Right kidney (tissue), 9 donors: ENCODE measurements around the gene GRIN2B.

Experiments
- DNase-seq: peaks from one replicate; pipeline ENCODE4 v3.0.0-alpha.2; 2016
- long read RNA-seq, 8 donors: transcript quantifications; one replicate each; lab custom pipeline, GENCODE V29; 2026

The GRIN2B gene
- long read RNA-seq, donor 1, result 0 reads
- long read RNA-seq, donor 2, result 0 reads
- long read RNA-seq, donor 3, result 0 reads
- long read RNA-seq, donor 4, result 0 reads
- long read RNA-seq, donor 5, result 0 reads
- long read RNA-seq, donor 6, result 0 reads
- long read RNA-seq, donor 7, result 0 reads
- long read RNA-seq, donor 8, result 0 reads

DNA sequence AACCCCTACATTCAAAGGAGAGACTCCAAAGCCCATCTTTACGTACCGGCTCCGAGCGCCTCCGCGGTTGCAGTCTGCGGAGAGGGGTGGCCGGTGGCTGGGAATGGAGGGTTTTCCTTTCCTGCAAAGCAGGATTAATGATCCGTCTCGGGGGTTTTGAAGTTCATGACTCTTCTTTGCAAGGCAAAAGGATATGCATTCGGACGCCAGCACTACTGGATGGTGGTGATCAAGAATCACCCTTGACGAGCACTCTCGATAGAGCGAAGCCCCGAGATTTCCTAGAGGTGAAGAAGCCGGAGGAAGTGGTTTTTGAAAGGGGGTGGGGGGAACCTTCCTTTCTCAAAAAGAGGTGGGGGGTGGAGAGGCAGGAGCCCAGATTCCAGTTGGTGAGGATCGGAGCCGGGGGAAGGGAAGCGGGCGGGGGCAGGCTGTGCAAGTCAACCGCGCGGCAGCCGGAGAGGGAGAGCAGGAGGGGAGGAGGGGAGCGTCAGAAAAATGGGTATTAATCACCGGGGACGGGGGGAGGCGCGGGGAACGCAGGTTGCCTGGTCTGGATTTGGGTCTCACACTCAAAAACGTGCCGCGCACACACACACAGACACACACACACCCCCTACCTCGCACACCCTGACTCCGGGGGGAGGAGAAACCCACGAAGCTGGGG, at the start of gene GRIN2B:
Gene GRIN2B (minus strand): TSS at position 307 of the 667 bp plus-strand sequence. CDS start 115,394 bp downstream, outside the sequence.
- DNase-seq, result peak; percentile 74

DNA sequence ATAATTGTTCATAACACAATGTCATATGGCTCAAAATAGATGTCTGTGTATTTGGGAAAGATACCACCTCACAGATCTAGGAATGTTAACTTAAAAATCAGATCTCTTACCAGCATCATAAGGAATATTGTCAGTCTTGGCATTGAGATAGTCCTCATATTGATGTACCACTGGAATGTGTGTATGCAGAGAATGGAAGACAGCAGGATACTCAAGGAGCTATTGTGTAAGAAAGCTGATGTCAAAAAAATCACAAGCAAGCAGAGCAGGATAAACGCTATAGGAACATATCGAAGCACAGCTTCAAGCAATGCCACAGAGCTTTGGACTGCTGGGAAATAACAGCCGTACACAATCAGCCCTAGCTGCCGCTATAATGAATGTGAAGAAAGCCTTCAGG, 45.1 kb upstream of the GRIN2B start:
- no peak for DNase-seq

DNA sequence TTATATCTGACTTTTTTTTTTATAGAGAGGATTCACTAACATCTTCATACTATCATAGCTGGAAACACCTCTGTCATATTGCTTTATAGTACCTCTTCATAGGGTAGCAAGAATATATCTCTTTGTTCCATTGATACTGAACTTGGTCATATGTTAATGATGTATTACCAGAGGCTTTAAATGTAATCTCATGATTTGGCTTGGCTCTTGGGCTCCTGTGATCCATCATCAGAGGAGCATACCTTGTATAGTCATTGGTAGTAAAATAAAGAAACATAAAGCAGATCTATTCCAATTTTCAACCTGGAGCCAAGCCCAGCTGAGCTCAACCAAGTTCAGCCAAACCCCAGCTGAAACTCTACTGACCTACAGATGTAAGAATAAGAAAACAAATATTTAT, 43.2 kb upstream of the GRIN2B start:
- no peak for DNase-seq

DNA sequence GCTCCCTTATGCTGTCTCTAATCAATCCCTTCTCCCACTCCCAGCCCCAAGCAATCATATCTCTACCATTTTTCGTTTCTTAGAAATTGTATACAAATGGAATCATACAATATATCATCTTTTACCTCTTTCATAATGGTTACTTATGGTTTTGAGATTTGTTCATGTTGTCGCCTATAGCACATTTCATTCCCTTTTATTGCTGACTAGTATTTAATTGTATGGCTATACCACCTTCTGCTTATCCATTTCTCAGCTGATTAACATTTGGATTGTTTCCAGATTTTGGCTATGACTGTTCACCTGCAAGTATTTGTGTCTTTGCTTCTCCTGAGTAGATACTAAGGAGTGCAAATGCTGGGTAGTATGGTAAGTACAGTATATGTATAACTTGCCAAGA, 36.7 kb upstream of the GRIN2B start:
- DNase-seq, result no peak

DNA sequence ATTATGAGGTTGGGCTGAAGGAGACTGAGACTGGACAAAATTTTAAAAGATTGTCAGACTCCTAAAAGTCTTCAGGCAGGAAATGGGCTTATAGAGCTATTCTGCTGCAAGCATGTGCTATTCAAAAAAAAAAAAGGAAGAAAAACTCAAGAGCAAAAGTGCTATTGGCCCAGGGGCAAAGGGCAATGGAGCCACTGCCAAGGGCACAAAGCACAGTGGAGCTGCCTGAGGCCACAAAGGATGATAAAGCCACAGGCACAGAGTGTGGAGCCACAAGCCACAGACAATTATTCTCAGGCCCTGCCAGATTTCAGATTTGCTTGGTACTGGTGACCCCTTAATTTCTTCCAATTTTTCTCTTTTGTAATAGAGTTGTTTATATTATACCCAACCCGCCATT, 29.6 kb upstream of the GRIN2B start:
- no peak for DNase-seq

DNA sequence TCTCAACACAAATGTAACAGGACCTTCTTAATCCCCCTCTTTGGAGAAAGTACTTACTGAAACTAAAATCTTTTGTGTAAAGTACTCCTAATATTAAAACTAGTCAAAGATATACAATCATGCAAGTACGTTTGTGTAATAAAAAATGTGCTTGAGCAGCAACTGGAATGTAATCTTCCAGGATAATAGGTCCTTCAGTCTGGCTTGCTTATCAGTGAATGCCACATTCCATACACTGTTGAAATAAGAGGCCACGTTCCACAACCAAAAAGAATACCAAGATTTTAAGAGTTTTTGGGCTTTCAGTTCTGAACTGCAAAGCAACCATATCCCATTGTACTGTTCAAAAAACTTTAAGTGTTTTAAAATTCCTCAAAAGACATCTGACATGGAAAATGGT, 26.2 kb upstream of the GRIN2B start:
- DNase-seq, result no peak

DNA sequence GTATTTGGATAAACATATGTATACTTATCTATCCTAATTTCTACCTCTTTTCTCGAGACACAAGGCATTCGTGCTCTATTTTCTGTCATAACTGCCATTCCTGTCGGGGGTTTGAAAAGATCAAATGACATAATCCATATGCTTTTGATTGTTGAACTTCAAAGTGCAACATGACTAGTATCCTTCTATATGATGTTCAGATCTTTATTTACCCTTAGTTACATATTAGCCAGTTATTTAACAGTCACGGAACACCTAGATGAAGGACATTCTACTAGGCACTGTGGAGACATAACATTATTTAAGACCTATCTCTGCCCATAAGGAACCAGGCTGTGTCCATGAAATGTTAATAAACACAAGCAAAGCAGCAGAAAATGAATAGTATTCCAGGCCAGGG, 11.2 kb upstream of the GRIN2B start:
- no peak for DNase-seq

DNA sequence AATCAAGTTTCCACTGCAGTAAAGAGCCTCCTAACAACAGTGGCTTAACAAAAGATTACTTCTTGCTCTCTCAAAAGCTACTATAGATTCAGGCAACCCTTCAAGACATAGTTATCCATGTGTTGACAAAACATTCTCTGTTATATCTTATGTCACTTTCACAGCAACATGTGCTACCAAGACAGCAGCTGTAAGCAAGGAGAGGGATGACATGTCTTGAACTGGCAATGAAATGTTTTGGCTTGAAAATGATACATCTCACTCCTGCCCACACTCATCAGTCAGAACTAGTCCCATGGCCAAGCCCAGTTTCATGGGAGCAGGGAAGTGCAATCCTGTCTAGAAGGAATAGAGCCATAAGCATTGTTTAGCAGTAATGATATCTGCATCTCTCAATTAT, 10.7 kb upstream of the GRIN2B start:
- no peak for DNase-seq

DNA sequence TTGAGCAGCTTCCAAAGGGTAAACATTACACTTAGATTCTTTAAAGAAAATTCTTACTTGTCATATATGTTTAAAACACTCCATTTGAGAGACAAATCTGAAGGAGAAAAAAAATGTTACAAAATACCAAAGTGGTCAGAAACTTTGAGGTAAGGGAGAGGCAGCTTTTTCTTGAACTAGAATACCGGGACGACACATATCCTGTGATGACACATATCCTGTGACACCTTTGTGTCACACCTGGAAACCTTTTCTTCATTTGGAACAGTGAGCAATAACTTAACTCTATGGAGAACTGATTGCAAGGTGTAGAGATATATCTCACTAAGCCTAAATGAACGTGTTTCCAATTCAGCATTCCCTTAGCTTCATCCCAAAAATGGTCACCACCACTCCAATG, 4.6 kb upstream of the GRIN2B start:
- DNase-seq, result no peak

DNA sequence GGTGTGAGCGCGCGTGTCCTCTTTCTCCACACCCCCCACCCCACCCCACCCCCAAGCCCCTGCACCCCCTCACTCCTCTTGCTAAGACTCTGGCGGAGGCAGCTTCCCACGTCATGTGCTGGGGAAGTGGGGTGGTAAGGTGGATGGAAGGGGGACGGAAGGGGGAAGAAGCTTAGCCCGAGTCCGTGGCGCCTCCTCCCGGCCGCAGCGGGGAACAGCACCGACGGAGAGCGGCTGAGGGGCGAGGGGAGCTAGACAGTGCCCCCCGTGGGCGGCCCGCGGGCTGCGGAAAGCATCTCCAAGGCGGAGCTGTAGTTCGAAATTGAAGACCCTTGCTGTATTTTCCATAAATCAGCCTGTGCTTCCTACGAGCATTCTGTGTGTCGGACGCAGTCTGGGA, 588 bp upstream of the GRIN2B start:
- DNase-seq, result peak; percentile 34

DNA sequence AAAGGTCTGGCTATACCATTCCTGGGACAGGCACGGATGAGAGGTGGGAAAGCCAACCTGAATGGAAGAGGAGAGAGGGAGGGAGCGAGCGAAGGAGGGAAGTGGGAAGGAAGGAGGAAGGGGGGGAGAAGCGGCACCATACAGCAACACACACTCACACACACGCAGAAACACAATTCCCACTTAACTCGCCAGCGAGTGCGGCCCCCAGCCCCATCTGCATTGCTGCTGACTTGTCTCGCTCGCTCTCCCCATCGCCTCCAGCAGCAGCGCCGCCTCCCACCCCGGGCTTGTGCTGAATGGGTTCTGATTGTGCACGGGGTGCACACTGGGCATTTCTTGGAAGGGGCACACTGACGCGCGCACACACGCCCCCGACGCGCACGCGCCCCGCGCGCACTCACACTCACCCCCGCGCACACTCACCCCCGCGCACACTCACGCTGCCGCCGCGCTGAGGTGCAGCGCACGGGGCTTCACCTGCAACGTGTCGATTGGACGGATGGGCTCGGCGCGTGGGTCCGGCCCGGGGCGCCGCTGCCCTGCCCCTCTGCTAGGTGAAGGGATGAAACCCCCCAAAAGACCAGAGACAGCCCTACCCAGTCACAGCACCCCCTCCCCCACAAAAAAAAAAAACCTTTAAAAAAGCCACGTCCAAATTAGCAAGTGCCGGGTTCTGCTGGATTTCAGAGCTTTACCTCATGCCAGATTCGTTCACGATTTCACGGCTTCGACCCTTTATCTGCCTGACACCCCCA, 685 bp downstream of the GRIN2B start:
- peak; percentile 77 for DNase-seq

DNA sequence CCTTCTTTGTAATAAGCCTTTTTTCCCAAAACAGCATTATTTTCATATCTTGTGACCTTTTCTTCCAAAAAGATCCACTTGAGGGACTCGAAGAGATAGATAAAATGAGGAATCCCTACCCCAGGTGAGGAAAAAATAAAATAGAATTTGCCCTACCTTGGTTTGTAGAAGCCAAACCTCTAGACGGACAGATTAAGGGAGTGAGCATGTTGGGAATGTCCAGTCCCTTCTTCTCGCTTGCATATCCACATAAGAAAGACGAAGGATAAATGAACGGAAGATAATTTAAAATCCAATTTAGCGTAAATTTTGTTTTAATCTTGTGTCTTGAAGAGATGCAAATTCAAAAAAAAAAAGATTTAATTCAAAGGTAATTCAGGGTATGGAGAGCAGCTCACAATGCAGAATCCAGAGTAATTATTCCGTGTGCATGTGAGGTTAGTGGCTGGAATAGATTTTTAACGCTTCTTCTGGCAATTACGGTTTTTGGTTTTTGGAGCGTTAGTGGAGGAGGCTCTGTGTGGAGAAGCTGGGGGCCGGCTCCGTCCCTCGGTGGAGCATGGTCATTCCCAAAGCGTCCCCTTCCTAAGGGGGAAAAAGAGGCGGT, 1.5 kb downstream of the GRIN2B start:
- no peak for DNase-seq

DNA sequence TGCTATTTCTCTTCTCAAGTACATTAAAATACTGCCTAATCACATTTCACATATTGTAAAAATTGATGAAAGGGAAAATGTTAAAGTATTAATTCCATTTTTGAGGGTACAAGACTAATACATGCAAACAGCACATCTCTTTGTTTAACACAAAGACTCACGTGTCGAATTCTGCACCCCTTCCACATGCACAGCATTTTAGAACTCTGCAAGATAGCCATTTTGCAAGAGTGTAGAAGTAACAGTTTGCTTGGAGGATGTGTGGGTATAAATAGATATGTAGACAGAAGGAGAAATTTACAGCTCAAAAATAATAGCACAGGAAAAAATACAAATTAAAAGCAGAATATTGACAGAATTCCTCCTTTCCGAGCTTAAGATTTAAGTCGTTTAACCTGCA, 2.5 kb downstream of the GRIN2B start:
- DNase-seq, result no peak

DNA sequence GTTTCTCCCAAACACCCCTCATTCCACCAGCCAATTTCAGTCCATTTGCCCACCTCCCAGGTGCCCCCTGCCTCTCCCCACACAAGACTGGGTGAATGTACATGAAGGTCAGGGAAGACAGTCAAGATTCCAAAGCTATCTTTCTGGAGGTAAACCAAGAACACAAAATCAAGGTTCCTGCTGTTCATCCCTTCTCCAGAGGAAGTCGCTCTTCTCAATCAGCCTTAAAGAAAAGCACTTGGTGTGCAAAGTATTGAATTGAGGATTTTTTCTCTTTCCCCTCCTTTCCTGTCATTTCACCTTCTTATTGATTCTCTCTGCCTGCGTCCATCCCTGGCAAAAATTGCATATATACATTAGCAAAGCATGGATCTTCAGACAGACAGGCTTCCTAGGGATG, 4.5 kb downstream of the GRIN2B start:
- DNase-seq, result no peak

DNA sequence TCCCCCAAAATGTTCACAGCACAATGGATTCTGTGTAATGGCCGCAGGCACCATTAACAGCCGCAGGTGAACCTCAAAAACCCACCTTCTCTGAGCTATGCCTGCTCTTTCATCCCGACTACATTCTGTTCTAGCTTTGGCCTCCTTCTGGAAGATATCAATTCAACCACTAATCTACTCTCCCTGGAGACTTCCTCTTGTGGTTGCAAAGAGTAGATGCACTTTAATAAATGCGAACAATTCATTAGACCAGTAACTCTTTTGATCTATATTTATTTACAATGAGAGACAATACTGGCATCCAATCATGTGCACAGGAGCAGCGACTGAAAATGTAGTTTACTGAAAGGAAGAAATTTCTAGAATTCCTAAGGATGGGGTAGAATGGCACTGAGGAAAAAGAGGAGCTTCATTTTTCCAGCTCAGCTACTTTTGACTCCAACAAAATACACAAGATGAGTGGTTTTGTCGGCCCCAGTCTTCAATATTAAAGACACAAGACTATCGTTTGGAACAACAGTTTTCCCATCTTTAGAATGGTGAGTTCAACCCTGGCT, 5.3 kb downstream of the GRIN2B start:
- no peak for DNase-seq

DNA sequence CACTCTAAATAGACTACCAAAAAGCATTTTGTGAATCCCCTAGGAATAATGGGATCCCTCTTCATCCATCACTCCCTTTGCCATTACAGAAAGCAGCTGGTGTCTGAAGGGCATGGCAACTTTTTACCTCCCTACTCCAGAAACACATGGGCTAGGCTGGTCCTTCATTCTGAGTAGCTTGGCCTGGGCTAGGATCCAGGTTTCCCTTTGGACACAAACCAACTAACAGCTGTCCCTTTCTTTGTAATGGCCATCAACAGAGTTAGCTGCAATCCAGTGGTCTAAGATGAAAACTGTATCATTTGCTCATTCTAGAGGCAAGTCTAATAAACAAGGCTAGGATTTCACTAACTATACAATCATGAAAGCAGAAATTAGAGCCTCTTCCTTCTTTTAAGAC, 7.4 kb downstream of the GRIN2B start:
- no peak for DNase-seq

DNA sequence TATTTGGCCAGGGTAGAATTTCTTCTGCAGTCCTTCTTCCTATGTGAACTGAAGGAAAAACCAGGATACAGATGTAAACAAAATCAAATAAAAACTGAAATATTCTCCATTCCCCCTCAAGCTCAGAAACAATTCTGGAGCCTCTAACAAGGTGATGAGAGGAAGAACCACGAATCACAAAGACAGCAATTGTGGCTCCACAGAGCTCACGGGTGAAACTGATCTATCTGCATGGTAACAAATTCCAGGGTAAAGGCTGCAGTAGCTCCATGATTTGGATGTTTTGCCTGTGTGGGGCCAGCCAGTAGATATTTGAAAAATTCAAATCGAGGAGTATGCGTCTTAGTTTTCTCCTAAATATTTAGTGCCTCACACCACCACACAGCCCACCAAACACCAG, 10.6 kb downstream of the GRIN2B start:
- no peak for DNase-seq

DNA sequence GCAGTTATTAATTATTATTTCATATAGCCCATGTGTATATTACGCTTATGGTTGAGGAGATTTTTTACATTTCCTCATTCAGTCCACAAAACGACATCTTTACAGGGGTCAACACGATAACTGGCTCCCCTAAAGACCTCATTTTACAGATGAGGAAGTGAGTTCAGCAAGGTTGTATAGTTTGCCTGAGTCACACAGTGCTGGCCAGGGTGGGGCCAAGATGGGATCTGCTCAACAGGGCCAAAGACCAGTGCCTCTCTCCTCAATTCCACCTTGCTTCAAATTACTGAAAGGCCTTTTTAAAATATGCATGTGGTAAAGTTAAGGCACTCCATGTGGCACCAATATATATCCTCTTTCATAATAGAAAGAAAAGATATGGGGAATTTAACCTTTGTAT, 13.1 kb downstream of the GRIN2B start:
- no peak for DNase-seq

DNA sequence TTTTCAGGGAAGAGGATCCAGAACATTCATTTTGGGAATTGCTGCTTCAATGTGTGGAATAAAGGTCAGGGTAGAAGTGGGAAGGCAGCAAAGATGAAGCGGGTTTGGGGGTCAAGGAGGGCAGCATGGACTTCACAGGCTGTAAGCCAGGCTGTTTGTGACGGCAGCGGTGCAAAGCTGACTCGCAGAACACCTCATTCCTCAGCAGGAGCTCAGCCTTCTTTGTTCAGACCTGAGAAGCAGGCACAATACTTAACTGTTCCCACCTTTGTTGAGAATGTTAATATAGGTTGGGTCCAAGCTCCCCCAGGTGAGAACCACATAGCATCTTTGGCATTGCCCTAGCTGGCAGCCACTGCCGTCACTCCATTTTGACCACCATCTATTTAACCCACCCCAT, 16.7 kb downstream of the GRIN2B start:
- no peak for DNase-seq

DNA sequence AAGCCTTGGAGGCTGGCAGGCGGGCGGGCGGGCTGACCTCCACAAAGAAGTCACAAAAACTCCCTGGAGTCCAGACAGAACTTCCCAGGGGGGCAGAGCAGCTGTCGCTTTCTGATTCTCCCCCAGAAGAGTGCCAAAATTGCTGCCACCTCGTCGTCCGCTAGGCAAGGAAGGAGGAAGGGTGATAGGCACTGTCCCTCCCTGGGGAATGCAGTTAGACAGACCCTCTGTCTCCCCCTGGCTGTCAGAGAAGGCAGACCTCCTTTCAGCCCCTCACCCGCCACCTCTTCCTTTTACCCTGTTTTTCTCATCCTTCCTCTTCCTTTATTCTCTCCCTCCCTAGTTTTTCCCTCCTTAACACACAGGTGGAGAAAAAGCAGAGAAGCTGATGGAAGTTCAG, 18.7 kb downstream of the GRIN2B start:
- DNase-seq, result no peak

DNA sequence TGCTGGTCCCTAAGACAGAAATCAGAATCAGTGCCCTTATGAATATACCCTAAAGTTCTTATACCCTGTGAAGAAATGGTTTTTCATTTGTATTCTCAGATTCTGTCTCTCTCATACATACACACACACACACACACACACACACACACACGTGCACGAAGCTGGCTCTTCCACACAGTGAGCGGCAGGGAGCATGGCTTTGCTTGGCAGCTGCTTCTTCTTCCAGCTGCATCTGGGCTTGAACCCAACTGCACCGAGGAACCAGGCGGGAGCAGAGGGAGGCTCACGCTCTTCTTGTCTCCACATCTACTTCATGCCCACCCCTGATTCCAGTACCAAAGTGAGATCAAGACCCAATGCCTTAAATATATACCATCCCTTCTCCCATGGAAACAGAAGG, 19.4 kb downstream of the GRIN2B start:
- DNase-seq, result no peak

DNA sequence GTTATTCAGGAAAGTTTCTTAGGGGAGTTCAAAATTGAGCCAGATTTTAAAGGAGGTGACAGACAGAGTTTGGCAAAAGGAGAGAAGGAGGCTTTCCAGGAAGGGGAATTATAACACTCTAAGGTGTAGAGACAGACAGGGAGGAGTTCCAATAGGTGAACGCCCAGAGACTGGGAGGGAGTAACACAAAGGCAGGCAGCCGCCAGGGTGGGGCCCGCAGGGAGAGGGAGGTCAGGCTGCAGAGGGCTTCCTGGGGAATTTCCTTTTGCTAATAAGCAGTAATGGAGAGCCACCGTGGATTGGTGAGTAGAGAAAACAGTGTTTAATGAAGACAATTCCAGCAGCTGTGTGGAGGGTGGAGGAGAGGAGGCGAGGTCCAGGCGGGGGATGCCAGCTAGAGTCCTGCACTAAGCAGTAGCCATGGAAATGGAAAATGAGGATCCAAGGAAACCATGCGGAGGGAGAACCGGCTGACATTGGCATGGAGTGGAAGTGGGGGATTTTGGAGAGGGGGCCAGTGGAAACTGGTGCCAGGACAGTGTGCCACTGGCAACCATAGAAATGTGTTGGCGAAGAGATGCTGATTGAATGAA, 22.2 kb downstream of the GRIN2B start:
- DNase-seq, result no peak

DNA sequence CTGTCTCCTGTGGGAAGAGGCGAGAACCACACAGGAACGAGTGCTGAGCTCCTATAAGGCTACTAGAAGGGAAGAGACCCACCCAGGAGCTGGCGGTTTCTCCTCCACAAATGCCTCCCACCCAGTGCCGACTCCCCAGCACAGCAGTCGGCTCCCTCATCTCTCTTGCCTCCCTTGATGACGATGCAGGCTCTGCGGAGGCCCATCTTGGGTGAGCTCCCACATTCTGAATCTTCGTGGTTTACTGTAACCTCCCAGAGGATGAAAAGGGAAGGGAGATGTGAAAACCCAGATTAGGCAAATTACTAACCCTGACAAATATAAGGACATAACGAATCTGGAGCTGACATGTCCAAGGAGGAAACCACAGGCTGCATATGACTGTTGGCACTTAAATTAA, 23.8 kb downstream of the GRIN2B start:
- no peak for DNase-seq
